ENCODE results near the gene MCF2L. TPM values are rescaled to one million over a fixed set of nuclear protein-coding genes. Genes with fewer than 3 reads are reported as not detected.
A peak's percentile ranks its signal among the peaks of the same experiment; 100 is the strongest.

The MCF2L gene
- total RNA-seq, 4 donors from 2014 or later: 10.2 to 25.4 (median 16.9) TPM

- TF ChIP-seq POLR2A (IDR thresholded peaks at IDR 0.05) (no peak), CTCF (IDR thresholded peaks at IDR 0.05) (no peak)
- H3K4me3 ChIP-seq: peak overlapping the region in 3 of 4 donors; percentile 54 to 74 (median 60)
- 16 to 22% methylated on average over 13 of the region's 13 CpGs for WGBS, 2 donors
- peaks cover 0 to 30% (median 13%) of the 10 kb centered on the region in 3 donors for H3K4me1 ChIP-seq
- H3K27me3 ChIP-seq: peaks cover 0 to 60% (median 2%) of the 10 kb centered on the region in 4 donors
- no peaks in the 10 kb centered on the region for H3K9me3 ChIP-seq
- H3K27ac ChIP-seq: peak overlapping the region in 3 of 4 donors; percentile 2 to 64 (median 29)
- DNase-seq: no peak
- no peaks in the 10 kb centered on the region for H3K36me3 ChIP-seq
- intact Hi-C loops (cut with DNase I): no loop called here
Observed at GRCh38 chr13:112969692-112970338, 801 bp downstream of the MCF2L start.

GRCh38 chr13:112970552-112971287, 1.7 kb downstream of the MCF2L start:
- peaks cover 0 to 30% (median 13%) of the 10 kb centered on the region in 3 donors for H3K4me1 ChIP-seq
- peaks cover 0 to 51% (median 2%) of the 10 kb centered on the region in 4 donors for H3K27me3 ChIP-seq
- no peak overlapping the region for H3K4me3 ChIP-seq
- H3K27ac ChIP-seq: no peak overlapping the region
- no peak for TF ChIP-seq CTCF (IDR thresholded peaks at IDR 0.05)
- H3K36me3 ChIP-seq: no peaks in the 10 kb centered on the region
- H3K9me3 ChIP-seq: no peaks in the 10 kb centered on the region
- no peak for DNase-seq
- WGBS, 2 donors: 53 to 68% methylated on average over 11 of the region's 23 CpGs
- intact Hi-C loops (cut with DNase I): no loop called here

GRCh38 chr13:112971288-112971643, 2.3 kb downstream of the MCF2L start:
- intact Hi-C loops (cut with DNase I): no loop called here
- Histone ChIP-seq H3K36me3 (no peaks in the 10 kb centered on the region), H3K4me3 (no peak overlapping the region), H3K27ac (no peak overlapping the region), H3K27me3 (peaks cover 0 to 50% (median 2%) of the 10 kb centered on the region in 4 donors), H3K9me3 (no peaks in the 10 kb centered on the region), H3K4me1 (peaks cover 0 to 30% (median 13%) of the 10 kb centered on the region in 3 donors)
- DNase-seq: no peak
- 83 to 100% methylated on average over 4 of the region's 6 CpGs for WGBS, 2 donors
- TF ChIP-seq POLR2A (IDR thresholded peaks at IDR 0.05) (no peak), CTCF (IDR thresholded peaks at IDR 0.05) (no peak)

- no peak for DNase-seq
- TF ChIP-seq POLR2A (IDR thresholded peaks at IDR 0.05): no peak
- no peak for TF ChIP-seq CTCF (IDR thresholded peaks at IDR 0.05)
- intact Hi-C loops (cut with DNase I): no loop called here
- peaks cover 0 to 30% (median 13%) of the 10 kb centered on the region in 3 donors for H3K4me1 ChIP-seq
- H3K4me3 ChIP-seq: no peak overlapping the region
- no peak overlapping the region for H3K27ac ChIP-seq
- H3K36me3 ChIP-seq: no peaks in the 10 kb centered on the region
- H3K27me3 ChIP-seq: peaks cover 0 to 42% (median 2%) of the 10 kb centered on the region in 4 donors
- H3K9me3 ChIP-seq: no peaks in the 10 kb centered on the region
- WGBS, 2 donors: 78 to 85% methylated on average over 1 of the region's 1 CpG
Observed at GRCh38 chr13:112972258-112972657, 3.2 kb downstream of the MCF2L start.

- 61 to 79% methylated on average over 14 to 15 of the region's 19 CpGs for WGBS, 2 donors
- H3K27ac ChIP-seq: no peak overlapping the region
- H3K9me3 ChIP-seq: no peaks in the 10 kb centered on the region
- intact Hi-C loops (cut with DNase I): no loop called here
- no peak for DNase-seq
- peaks cover 0 to 40% (median 2%) of the 10 kb centered on the region in 4 donors for H3K27me3 ChIP-seq
- H3K4me1 ChIP-seq: peaks cover 0 to 28% (median 13%) of the 10 kb centered on the region in 3 donors
- H3K4me3 ChIP-seq: no peak overlapping the region
- no peaks in the 10 kb centered on the region for H3K36me3 ChIP-seq
- TF ChIP-seq CTCF (IDR thresholded peaks at IDR 0.05) (no peak), POLR2A (IDR thresholded peaks at IDR 0.05) (no peak)
Observed at GRCh38 chr13:112972867-112973576, 4.0 kb downstream of the MCF2L start.
